HL-60/S4 treated with phorbol 12-myristate 13-acetate at 8.2 ng/mL for 4 days and 3 days (cell line): ENCODE data around the gene RGS3.

ENCODE experiments used
- in situ Hi-C: fragments of 300-500 bp; cut with MboI; formaldehyde crosslinking; loops from 2 replicates; pipeline ENCODE4 v1.15.0; 2022; ENCODE audit warnings: low sequenced_read_pairs

The RGS3 gene

GRCh38 chr9:113645978-113646253 is 182.4 kb downstream of the RGS3 start:
- in situ Hi-C loops: no loop called here

- in situ Hi-C loops: no loop called here
Measured at GRCh38 chr9:113646491-113646890, 183.0 kb downstream of the RGS3 start.
